ENCODE measurements around the gene STT3B. TPM values are rescaled to one million over a fixed set of nuclear protein-coding genes. Genes with fewer than 3 reads are reported as not detected.

Gene STT3B
- total RNA-seq, 1 donor from 2014 or later, result 180 TPM

DNA sequence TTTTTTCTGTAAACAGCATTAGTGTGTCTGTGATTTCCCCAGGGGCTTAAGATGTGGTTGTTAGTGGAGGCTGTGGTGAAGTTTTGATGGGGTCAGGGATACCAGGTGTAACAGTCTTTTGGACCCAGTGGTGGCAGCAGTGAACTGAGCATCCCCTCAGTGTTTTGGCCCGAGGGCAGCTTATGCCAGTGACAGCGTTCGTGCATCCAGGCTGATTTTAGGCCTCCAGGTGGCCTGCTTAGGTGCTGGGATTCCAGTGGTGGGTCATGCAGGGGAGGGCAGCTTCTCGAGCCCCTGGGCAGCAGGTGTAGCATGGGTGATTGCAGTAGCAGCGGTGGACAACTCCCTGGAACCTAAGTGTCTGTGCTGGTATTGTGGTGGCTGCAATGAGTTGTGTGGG is 29.2 kb downstream of the STT3B start:
- no peaks in the 10 kb centered on the region for H3K27me3 Mint-ChIP-seq
- H3K4me1 Mint-ChIP-seq (ENCODE audit: unreplicated experiment), result peaks cover 20% of the 10 kb centered on the region
- H3K4me3 Mint-ChIP-seq, result no peak overlapping the region
- H3K9me3 Mint-ChIP-seq, result peaks cover 29% of the 10 kb centered on the region
- H3K36me3 Mint-ChIP-seq, result peaks cover 27% of the 10 kb centered on the region
- H3K27ac Mint-ChIP-seq, result peak overlapping the region; percentile 17
- no peak for DNase-seq (ENCODE audit: extremely low spot score, unreplicated experiment)
- TF ChIP-seq, protein P1, sequence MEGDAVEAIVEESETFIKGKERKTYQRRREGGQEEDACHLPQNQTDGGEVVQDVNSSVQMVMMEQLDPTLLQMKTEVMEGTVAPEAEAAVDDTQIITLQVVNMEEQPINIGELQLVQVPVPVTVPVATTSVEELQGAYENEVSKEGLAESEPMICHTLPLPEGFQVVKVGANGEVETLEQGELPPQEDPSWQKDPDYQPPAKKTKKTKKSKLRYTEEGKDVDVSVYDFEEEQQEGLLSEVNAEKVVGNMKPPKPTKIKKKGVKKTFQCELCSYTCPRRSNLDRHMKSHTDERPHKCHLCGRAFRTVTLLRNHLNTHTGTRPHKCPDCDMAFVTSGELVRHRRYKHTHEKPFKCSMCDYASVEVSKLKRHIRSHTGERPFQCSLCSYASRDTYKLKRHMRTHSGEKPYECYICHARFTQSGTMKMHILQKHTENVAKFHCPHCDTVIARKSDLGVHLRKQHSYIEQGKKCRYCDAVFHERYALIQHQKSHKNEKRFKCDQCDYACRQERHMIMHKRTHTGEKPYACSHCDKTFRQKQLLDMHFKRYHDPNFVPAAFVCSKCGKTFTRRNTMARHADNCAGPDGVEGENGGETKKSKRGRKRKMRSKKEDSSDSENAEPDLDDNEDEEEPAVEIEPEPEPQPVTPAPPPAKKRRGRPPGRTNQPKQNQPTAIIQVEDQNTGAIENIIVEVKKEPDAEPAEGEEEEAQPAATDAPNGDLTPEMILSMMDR (conservative IDR thresholded peaks at IDR 0.05), result no peak

DNA sequence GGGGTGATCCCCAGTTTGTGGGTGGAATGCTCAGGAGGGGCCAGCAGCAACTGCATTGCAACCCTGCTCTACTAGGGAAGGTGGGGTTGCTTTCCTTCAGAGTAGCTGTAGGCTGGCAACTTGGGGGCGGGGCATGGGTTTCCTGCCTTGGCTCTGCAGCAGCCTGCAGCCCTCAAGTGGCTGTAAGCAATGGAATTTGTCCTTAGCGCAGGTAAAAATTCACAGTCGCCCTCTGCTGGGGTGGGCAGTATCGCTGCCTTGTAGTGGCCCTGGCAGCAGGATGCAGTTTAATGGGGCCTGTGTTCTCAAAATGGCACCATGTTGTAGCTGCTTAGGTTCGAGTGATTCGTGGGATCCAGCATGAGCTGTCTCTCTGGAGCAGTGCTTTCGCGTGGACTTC is 29.8 kb downstream of the STT3B start:
- H3K27ac Mint-ChIP-seq, result no peak overlapping the region
- H3K36me3 Mint-ChIP-seq, result peaks cover 22% of the 10 kb centered on the region
- H3K9me3 Mint-ChIP-seq, result peaks cover 29% of the 10 kb centered on the region
- peaks cover 23% of the 10 kb centered on the region for H3K4me1 Mint-ChIP-seq (ENCODE audit: unreplicated experiment)
- TF ChIP-seq, protein P1 (conservative IDR thresholded peaks at IDR 0.05), result no peak
- DNase-seq (ENCODE audit: extremely low spot score, unreplicated experiment), result no peak
- no peaks in the 10 kb centered on the region for H3K27me3 Mint-ChIP-seq
- H3K4me3 Mint-ChIP-seq, result no peak overlapping the region

DNA sequence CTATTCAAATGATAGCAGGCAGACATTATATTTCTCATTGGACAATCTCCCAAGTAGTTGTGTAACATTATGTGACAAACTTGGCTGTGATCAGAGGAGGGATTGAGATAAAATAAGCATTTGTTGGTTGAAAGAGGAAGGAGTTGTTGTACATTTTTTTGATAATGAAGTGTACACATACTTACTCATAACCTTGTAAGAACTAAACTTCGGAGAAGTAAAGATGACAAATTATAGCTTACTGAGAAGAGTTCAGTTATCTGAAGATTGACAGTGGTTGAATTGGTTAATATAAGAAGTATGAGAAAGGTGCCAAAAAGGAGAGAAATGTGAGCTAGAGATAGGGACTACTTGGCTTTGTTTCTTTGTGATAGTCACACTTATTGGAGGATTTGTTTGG is 32.6 kb downstream of the STT3B start:
- peaks cover 10% of the 10 kb centered on the region for H3K9me3 Mint-ChIP-seq
- TF ChIP-seq, protein P1 (conservative IDR thresholded peaks at IDR 0.05), result no peak
- DNase-seq (ENCODE audit: extremely low spot score, unreplicated experiment), result no peak
- H3K4me1 Mint-ChIP-seq (ENCODE audit: unreplicated experiment), result peaks cover 29% of the 10 kb centered on the region
- peak overlapping the region; percentile 23 for H3K27ac Mint-ChIP-seq
- H3K4me3 Mint-ChIP-seq, result no peak overlapping the region
- H3K27me3 Mint-ChIP-seq, result no peaks in the 10 kb centered on the region
- H3K36me3 Mint-ChIP-seq, result peaks cover 11% of the 10 kb centered on the region

DNA sequence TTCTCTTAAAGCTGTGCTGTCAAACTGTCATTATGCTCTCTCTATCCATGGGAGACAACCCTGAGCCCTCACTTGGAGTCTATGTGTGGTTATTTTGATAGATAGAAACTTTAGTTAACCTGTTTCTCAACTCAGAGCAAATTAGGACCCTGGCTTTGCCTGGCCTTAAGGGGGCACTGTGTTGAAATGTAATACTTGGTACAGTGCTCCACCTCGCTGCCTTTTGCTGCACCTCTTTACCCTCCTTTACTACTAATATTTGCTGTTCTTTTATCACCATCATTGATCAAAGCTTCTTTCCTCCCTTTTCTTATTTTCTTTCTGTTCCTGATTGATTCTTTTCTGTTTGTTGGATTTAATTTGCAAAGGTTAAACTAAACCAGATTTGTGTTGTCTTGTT is 34.3 kb downstream of the STT3B start:
- H3K27ac Mint-ChIP-seq, result no peak overlapping the region
- DNase-seq (ENCODE audit: extremely low spot score, unreplicated experiment), result no peak
- H3K9me3 Mint-ChIP-seq, result peaks cover 9% of the 10 kb centered on the region
- no peaks in the 10 kb centered on the region for H3K27me3 Mint-ChIP-seq
- H3K4me3 Mint-ChIP-seq, result no peak overlapping the region
- TF ChIP-seq, protein P1 (conservative IDR thresholded peaks at IDR 0.05), result peak; percentile 66
- peaks cover 31% of the 10 kb centered on the region for H3K4me1 Mint-ChIP-seq (ENCODE audit: unreplicated experiment)
- peaks cover 14% of the 10 kb centered on the region for H3K36me3 Mint-ChIP-seq

DNA sequence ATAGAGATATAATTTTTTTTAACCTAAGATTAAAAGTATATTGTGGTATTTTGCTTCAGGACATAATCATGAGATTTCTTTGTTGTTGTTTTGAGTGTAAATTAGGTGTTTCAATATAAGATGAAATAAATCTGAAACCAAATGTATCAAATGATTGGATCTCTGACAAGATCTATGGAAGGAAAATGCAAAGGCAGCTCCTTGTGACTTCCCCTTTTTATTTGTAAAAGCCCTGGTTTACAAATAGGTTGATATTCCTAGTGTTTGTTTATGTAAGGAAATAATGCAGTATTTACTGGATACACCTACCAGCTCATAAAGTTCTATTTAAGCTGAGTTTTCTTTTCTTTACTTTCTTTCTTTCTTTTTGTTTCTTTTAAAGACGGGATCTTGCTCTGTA is 35.9 kb downstream of the STT3B start:
- TF ChIP-seq, protein P1 (conservative IDR thresholded peaks at IDR 0.05), result no peak
- no peaks in the 10 kb centered on the region for H3K27me3 Mint-ChIP-seq
- H3K4me1 Mint-ChIP-seq (ENCODE audit: unreplicated experiment), result peaks cover 31% of the 10 kb centered on the region
- H3K27ac Mint-ChIP-seq, result no peak overlapping the region
- DNase-seq (ENCODE audit: extremely low spot score, unreplicated experiment), result no peak
- no peak overlapping the region for H3K4me3 Mint-ChIP-seq
- peaks cover 9% of the 10 kb centered on the region for H3K9me3 Mint-ChIP-seq
- peaks cover 8% of the 10 kb centered on the region for H3K36me3 Mint-ChIP-seq

DNA sequence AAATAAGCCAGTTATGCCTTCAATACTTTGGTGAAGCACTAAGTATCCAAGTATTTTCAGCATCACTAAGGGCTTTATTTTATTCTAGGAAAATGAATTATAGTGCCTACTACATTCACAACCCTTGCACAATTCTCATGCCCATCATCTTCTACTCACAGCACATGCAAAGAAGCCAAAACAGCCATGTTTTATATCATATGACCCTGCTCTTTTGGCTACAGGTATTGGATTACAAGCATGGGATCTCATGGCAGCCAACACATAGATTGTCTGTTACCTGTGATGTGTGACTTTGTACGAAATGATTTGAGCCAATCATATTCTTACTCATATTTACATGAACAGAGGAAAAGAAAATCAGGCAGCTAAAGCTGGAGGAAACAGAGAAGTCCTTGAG is 38.6 kb downstream of the STT3B start:
- Mint-ChIP-seq H3K4me1 (ENCODE audit: unreplicated experiment) (peaks cover 30% of the 10 kb centered on the region), H3K36me3 (peaks cover 8% of the 10 kb centered on the region), H3K4me3 (no peak overlapping the region), H3K9me3 (peaks cover 9% of the 10 kb centered on the region), H3K27ac (no peak overlapping the region), H3K27me3 (no peaks in the 10 kb centered on the region)
- TF ChIP-seq, protein P1 (conservative IDR thresholded peaks at IDR 0.05), result no peak
- DNase-seq (ENCODE audit: extremely low spot score, unreplicated experiment), result no peak
